GM18873 (cell line): Measurements from ENCODE around the gene CCDC7.
"Not testable (repeated sequence)": the region's sequence is repeated elsewhere in the genome, so short reads cannot be mapped to it uniquely, and the experiment has no call there.

ENCODE experiments used
- ATAC-seq: cut with Tn5 transposase; IDR thresholded peaks from one replicate; pipeline ENCODE4 v1.9.1; 2021; ENCODE audit warnings: mild to moderate bottlenecking, moderate library complexity, moderate number of reproducible peaks; ENCODE audit not compliant: unreplicated experiment, low FRiP score

Gene CCDC7

DNA sequence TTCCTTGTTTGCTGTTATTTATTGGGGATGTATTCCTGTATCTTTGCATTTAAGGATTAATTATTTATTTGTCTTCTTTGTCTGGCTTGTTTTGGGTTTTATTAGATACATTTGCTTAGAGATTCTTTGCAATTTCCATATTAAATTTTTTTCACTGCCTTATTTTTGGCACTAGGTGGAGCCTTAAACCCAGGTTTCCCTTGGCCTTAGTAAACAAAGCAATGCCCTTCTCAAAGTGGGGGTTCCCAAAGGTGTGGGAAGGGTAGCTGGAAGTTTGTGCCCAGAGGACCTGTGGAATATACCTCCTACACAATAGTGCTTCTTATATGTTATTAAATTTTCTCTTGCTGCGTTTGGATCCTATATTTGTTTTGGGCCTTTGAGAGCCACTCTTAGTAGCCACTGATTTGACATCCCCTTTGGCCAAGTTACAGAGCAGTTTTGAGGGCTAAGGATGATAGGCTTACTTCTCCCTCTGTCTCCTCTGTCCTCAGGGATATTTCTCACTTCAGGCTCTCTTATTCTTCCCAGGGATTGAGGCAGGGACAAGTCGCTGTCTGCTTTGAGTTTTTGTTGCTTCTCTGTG is 349.8 kb downstream of the CCDC7 start:
- ATAC-seq: no peak

DNA sequence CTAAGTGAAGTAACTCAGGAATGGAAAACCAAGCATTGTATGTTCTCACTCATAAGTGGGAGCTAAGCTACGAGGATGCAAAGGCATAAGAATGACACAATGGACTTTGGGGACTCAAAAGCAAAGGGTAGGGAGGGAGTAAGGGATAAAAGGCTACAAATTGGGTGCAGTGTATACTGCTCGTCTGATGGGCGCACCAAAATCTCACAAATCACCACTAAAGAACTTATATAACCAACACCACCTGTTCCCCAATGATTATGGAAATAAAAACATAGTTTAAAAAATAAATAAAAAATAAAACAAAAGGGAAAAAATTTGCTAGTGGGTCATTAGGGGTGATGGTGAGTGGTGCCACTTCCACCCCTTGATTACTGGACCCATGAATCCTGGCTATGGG is 351.5 kb downstream of the CCDC7 start:
- ATAC-seq: not testable (repeated sequence)

DNA sequence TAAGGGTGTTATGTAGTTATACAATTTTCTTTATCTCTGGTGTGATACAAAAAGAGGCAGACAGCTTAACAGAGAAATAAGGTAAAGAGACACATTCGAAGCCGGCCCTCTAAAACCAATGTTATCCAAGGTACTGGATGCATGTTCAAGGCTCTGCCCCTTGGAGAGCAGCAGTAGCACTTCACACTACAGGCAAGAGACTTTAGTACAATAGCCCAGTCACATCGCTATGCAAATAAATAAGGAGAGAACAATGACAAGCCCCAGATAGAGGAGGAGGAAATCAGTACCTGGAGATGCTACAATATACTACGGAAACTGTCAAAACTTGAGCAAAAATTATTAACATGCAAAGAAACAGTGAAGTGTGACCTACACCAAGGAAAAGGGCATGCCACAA is 401.0 kb downstream of the CCDC7 start:
- no peak for ATAC-seq

DNA sequence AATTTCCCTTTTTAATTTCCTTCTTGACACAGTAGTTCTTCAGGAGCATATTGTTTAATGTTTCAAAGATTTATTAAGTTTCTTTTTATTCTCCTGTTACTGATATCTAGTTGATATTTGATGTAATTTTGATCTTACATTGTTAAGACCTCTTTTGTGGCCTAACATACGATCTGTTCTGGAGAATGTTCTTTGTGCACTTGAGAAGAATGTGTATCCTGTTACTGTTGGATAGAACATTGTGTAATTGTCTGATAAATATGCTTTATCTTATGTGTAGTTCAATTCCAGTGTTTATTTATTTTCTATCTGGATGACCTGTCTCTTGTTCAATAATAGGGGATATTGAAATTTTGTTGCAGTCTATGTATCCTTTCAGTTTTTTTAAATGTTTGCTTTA is 405.4 kb downstream of the CCDC7 start:
- no peak for ATAC-seq

DNA sequence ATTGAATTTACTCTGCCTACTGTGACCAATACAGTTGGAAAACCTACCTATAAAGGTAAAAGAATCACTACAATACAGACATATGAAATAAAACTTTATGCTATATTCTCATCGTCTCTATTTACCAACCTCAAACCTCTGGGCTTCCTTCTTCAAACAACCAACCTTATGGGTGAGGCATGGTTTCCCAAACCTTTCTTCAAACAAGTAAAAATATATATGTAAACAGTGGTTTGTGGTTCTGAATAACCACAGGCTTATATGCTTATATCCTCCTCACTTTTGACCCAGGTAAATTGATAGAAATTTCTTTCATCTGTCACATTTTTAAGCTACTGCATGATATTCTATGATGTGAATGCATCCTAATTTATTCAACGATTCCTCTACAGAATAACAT is 408.5 kb downstream of the CCDC7 start:
- no peak for ATAC-seq

DNA sequence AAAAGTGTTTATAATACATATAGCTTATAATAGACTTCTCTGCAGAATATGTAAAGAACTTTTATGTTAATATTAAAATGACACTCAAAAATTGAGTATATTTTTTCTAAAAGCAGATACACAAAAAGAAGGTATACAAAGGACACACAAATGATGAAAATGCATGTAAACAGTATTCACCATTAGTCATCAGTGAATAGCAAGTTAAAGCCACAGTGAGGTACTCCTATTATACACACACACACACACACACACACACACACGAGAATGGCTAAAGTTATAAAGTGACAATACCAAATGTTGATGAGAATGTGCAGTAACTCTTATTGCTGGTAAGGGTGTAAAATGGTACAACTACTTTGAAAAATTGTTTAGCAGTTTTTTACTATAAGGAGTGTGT is 419.2 kb downstream of the CCDC7 start:
- ATAC-seq: no peak

DNA sequence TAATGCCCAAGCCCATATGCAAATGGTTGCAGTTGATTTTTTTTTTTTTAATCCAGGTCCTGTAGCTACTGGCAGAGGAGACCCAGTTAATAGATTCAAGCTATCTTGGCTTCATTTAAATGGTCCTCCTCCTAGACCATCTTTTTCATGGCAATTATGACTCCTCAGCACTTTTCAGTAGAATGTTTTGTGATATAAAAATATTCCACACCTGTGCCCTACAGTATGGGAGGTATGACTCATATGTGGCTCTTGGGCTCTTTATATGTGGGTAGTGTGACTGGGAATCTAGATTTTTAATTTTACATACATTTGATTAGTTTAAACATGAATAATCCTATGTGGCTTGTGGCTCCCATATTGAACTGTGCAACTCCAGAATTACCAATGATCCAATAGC is 432.0 kb downstream of the CCDC7 start:
- ATAC-seq: no peak

DNA sequence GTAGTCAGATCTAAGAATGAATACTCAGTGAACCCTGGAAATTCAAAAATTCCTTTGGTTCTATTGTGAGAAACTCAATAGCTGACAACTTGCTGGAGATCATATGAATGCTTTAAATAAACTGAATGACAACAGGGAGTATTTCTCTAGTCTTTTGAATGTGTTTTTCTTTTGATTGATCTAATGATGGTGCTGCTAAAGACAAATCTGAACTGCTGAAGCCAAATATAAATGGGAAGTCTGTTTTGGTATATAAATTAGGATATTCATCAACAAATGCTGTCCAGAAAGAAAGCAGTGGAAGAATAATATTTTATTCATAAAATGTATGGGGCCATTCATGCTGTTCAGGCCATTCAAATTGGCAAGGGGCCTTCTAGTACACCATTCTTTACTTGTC is 432.7 kb downstream of the CCDC7 start:
- ATAC-seq: no peak

DNA sequence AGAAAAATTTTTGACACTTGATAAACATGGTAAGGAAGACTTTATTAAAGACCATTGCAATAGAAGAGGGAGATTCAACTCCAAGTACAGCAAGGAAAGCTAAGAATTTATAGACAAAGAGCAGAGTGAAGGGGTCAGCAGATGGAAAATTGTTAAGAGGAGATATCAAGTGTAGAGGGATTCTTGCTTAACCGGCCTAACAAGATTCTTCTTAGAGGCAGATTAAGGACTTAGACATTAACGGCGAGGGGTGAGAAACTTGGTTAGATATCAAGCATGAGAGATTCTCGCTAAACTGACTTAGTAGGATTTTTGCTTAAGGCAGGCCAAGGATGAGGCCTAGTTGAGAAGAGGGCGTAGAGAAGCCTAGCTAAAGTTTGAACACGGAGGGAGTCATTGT is 436.1 kb downstream of the CCDC7 start:
- no peak for ATAC-seq

DNA sequence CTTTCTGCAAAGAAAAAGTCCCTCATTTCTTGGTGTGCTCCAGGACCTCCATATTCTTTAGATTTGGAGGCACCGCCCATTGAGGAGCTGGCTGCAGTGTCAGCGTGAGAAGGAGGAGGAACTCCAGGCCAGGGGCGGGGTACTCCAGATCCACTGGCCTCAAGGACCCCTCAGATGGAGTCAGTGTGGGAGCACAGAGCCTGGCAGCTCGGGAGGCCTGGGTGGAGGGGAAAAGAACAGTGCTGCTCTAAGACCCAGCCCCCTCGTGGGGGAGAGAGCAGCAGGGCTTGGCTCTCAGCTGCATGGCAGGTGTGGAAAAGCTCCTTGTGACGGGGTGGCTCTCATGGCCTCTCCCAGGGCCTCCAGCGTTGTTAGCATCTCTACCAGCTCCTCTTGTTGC is 441.5 kb downstream of the CCDC7 start:
- no peak for ATAC-seq

DNA sequence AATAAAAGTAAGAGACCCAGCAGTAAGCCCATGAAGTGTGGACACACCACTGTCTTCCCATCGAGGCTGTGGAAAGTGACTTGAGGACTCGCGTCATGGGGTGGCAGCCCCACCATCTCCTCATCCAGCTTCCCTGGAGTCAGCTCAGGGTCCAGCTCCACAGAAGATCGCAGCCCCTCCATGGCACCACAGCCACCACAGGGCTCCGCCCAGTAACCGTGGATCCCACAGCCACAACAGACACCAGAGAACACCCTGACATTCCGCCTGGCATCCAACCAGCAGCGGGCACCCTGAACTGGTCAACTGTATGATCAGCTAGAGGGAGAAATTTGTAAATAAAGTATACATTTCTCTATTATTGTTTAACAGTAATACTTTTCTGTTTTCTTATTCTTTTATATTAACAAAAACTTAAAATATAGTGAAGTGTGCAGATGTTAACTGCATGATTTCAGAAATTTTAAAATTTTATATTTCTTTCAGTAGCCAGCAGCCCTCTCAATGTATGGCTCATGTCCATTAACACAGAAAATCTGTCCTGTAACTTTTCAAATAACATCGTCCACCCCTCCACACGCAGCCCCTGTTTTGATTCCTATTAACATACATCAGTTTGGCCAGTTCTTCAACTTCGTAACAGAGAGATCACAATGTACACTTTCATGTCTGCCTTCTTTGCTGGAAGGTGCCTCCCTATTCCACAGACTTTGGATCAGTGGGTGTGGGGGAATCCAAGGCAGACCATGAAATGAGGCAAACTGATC is 442.4 kb downstream of the CCDC7 start:
- ATAC-seq: no peak

DNA sequence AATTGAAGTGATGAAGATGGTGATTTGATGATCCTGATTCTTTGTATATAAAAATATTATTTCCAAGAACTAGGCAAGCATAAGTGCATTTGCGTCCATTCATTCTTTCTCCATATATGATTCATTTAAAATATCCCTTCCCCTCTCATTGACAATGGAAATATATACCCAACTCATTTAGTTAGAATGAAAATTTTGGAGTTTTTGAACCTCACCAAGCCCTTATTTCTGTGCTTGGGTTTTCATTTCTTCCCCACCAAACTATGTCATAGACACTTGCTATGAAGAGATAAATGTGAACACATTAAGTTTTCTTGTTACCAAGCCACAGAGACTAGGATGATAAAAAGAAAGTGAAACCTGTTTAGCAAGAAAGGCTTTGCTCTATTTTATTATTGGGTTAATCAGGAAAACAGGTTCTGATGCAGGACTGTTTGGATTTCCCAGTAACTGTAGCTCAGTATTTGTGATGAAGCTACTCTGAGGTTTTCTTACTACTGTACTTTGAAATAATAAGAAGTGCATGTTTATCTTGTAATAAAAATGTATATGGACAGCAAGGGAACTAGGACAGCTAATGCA is 443.8 kb downstream of the CCDC7 start:
- ATAC-seq: no peak

DNA sequence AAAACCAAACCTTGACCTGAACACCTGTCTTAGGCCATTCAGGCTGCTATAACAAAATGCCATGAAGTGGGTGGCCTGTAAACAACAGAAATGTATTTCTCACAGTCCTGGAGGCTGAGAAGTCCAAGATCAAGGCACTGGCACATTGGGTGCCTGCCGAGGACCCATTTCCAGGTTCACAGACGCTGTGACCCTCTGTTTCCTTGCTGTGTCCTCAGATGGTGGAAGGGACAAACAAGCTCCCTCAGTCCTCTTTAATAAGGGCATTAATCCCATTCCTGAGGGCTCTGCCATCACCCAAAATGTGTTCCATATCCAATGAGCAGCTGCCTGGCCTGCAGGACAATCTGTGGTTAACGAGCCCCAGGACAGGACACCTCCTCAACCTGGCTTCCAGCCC is 444.5 kb downstream of the CCDC7 start:
- no peak for ATAC-seq

DNA sequence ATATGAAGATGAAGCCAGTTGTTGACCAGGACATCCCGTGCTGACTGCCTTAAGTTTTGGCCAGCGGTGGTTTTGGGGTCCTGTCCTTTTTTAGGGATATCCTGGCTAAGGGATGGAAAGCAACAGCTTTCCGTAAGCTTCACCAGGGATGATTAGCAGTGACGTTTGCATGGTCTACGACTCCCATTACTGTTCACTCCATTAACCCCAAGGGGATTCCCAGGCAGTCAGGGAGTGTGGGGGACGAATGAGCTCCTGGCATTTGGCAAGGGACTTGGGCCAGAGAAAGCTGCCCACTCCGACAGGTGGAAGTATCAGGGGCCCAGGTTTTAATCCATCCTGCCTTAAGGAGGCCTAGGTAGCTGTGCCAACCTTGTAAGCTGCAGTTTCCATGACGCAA is 445.3 kb downstream of the CCDC7 start:
- no peak for ATAC-seq

DNA sequence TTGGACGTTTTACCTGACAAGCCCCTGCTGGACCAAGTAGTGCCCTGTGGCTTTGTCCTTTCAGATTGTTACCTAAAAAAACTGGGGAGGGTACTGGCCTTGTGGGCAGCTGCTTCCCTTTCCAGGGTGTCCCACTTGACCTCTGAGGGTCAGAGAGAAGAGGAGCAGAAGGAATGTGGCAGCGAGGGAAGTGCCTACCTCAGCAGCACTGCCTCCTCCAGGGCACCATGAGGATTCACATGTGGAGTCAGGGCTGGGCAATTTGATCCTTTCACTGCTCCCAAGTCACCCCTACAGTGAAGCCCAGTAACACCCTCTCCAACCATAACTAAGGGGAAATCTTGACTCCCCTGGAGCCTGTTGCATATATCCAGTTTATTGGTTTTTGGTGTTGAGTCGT is 447.5 kb downstream of the CCDC7 start:
- no peak for ATAC-seq

DNA sequence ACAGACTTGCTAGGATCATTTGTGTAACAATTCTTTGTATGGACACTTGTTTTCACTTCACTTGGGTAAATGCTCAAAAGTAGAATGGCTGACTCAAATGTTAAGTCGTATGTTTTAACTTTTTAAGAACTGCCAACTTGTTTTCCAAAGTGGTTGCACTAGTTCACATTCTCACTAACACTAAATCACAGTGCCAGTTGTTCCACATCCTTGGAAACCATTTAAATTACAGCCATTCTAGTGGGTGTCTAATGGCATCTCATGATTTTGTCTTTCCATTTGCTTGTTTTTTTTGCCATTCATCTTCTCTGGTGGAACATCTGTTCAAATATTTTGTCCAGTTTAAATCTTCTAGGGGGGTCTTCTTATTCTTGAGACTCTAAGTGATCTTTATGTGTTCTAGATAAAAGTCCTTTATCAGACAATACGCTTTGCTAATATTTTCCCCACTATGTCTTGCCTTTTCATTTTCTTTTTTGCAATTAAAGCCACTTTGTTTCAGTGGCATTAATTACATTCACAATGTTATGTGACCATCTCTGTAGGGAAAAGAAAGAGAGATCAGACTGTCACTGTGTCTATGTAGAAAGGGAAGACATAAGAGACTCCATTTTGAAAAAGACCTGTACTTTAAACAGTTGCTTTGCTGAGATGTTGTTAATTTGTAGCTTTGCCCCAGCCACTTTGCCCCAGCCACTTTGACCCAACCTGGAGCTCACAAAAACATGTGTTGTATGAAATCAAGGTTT is 448.1 kb downstream of the CCDC7 start:
- no peak for ATAC-seq

DNA sequence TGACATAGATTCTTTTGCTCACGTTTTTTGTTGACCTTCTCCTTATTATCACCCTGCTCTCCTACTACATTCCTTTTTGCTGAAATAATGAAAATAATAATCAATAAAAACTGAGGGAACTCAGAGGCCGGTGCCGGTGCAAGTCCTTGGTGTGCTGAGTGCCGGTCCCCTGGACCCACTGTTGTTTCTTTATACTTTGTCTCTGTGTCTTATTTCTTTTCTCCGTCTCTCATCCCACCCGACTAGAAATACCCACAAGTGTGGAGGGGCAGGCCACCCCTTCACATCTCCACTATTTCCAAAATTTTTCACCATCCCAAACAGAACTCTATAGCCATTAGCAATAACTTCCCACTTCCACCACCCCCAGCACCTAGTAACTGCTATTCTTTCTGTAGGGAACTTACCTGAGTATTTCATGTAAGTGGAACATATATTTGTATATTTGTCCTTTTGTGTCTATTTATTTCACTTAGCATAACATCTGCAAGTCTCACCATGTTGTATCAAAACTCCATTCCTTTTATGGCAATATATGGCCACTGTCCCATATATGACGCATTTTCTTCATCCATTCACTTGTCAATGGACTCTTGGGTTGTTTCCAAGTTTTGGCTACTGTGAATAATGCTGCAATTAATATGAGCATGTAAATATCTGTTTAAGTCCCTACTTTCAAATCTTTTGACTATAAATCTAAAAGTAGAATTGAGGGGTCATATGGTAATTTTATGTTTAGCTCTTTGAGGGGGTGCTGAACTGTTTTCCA is 449.4 kb downstream of the CCDC7 start:
- not testable (repeated sequence) for ATAC-seq

DNA sequence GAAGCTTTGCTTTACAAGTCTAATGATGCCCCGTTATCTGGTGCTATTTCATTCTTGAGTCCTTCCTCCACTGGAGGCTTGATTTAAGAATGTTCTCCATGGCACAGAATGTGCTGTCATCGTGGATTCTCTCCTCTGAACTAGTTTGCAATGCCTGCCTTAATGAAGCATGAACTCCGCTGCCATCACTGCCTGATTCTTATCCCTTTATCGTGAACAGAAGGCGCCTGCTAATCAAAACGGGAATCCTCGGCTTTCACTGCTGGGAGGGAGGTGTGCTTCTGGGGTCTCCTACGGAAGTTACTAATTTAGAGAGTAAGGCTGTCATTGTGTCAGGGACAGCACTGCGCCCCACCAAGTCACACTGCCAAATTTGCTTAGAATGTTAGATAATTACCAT is 455.9 kb downstream of the CCDC7 start:
- ATAC-seq: no peak

DNA sequence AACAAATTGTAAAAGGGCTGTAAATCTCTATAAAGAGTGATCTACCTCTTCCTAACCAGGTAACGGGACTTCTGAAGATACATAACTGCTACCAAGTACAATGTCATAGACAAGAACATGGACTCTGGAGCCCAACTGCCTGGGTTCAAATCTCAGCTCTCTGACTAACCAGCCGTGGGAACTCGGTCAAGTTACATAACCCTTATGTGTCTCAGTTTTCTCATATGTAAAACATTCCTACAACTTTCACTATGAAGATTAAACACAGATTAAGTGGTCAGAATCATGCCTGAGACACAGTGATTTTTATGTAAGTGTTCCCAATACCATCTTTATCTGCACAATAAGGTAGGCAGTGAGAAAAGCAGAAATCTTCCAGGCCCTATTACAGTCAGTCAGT is 459.5 kb downstream of the CCDC7 start:
- no peak for ATAC-seq

DNA sequence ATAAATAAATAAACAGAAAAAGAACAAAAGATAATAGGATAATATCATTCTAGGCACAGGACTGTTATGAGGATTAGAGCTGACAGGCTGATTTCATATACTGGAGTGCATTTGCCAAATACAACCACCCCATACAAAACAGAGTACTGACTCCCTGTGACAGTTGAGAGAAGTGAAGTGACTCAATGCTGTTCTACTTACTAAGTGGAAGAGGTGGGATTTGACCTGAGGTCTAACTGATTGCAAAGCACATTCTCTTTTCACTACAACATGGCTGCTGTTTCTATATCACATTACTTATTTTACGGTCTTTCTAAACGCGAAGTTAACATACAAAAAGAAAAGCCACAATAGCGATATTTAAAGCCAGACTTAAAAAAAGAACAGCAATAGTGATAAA is 460.7 kb downstream of the CCDC7 start:
- ATAC-seq: no peak

DNA sequence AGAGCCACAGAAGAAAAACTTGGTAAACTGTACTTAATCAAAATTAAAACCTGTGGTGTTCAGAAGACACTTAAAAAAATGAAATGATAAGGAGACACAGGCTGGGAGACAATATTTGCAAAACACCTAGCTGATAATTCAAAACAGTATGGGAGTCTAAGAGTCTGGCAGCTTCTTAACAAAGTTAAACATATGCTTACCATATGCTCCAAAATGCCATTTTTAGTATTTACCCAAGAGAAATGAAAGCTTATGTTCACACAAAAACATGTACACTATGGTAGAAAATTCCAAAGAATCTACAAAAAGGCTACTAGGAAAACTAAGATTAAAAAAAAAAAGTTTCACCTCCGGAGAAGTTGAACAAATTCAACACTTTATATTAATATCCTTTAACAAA is 463.5 kb downstream of the CCDC7 start:
- no peak for ATAC-seq
